Muscle of arm (tissue), 12 donors: ENCODE measurements around the gene G6PC2. TPM values are rescaled to one million over a fixed set of nuclear protein-coding genes. Genes with fewer than 3 reads are reported as not detected.
A peak's percentile ranks its signal among the peaks of the same experiment; 100 is the strongest.
"Not testable (repeated sequence)": the region's sequence is repeated elsewhere in the genome, so short reads cannot be mapped to it uniquely, and the experiment has no call there.

Source experiments
- DNase-seq: peaks from one replicate; pipeline ENCODE4 v3.0.0-alpha.2; 2013
- polyA plus RNA-seq, 12 donors: library from polyadenylated mRNA; unstranded; fragments of 120-200 nt; gene quantifications; one replicate each; pipeline ENCODE4 v1.2.1, GENCODE V29; 2013; ENCODE audit not compliant: insufficient read length in 12 of 12

G6PC2 gene
- polyA plus RNA-seq, 12 donors, result not detected

- DNase-seq, result no peak
Measured at GRCh38 chr2:168904358-168904757, 3.3 kb downstream of the G6PC2 start.

GRCh38 chr2:168907940-168908662, 7.0 kb downstream of the G6PC2 start:
- no peak for DNase-seq

- no peak for DNase-seq
Measured at GRCh38 chr2:168910330-168910729, 9.2 kb downstream of the G6PC2 start.

- DNase-seq, result no peak
Measured at GRCh38 chr2:168912466-168912865, 11.4 kb downstream of the G6PC2 start.

- DNase-seq, result peak; percentile 47
Measured at GRCh38 chr2:168912901-168913369, 11.8 kb downstream of the G6PC2 start.

- no peak for DNase-seq
Measured at GRCh38 chr2:168913495-168913894, 12.4 kb downstream of the G6PC2 start.

GRCh38 chr2:168915441-168916330, 14.6 kb downstream of the G6PC2 start:
- no peak for DNase-seq

- DNase-seq, result no peak
Measured at GRCh38 chr2:168916331-168916675, 15.2 kb downstream of the G6PC2 start.

- peak; percentile 28 for DNase-seq
Measured at GRCh38 chr2:168920504-168921157, 19.5 kb downstream of the G6PC2 start.

- no peak for DNase-seq
Measured at GRCh38 chr2:168926621-168927386, 25.7 kb downstream of the G6PC2 start.

GRCh38 chr2:168928113-168928831, 27.2 kb downstream of the G6PC2 start:
- DNase-seq, result no peak

GRCh38 chr2:168929031-168929430, 27.9 kb downstream of the G6PC2 start:
- DNase-seq, result no peak

- DNase-seq, result no peak
Measured at GRCh38 chr2:168930242-168930641, 29.2 kb downstream of the G6PC2 start.

- not testable (repeated sequence) for DNase-seq
Measured at GRCh38 chr2:168932174-168932573, 31.1 kb downstream of the G6PC2 start.

- DNase-seq, result no peak
Measured at GRCh38 chr2:168934826-168935225, 33.7 kb downstream of the G6PC2 start.

- DNase-seq, result no peak
Measured at GRCh38 chr2:168935810-168936581, 34.9 kb downstream of the G6PC2 start.

GRCh38 chr2:168939061-168939460, 38.0 kb downstream of the G6PC2 start:
- no peak for DNase-seq

GRCh38 chr2:168939918-168940317, 38.8 kb downstream of the G6PC2 start:
- DNase-seq, result no peak

GRCh38 chr2:168941297-168941696, 40.2 kb downstream of the G6PC2 start:
- DNase-seq, result no peak

- DNase-seq, result no peak
Measured at GRCh38 chr2:168944065-168944464, 43.0 kb downstream of the G6PC2 start.
